ENCODE results near the gene KCNC2.

KCNC2 gene

GRCh38 chr12:75065482-75065881 is 144.2 kb downstream of the KCNC2 start:
- no peak overlapping the region for H3K27ac ChIP-seq
- ChIA-PET CTCF (no interaction called here), POLR2A (ENCODE audit: low non-redundant PET) (no interaction called here)
- no peak for TF ChIP-seq CTCF (conservative IDR thresholded peaks at IDR 0.05; ENCODE audit: low read depth)
- DNase-seq (ENCODE audit: low spot score), result no peak

GRCh38 chr12:75062691-75063090 is 146.9 kb downstream of the KCNC2 start:
- TF ChIP-seq CTCF (conservative IDR thresholded peaks at IDR 0.05; ENCODE audit: low read depth), result no peak
- ChIA-PET CTCF (no interaction called here), POLR2A (ENCODE audit: low non-redundant PET) (no interaction called here)
- no peak overlapping the region for H3K27ac ChIP-seq
- no peak for DNase-seq (ENCODE audit: low spot score)

- TF ChIP-seq CTCF (conservative IDR thresholded peaks at IDR 0.05; ENCODE audit: low read depth), result no peak
- POLR2A ChIA-PET (ENCODE audit: low non-redundant PET), result no interaction called here
- no peak for DNase-seq (ENCODE audit: low spot score)
- CTCF ChIA-PET, result no interaction called here
- no peak overlapping the region for H3K27ac ChIP-seq
These were observed 151.4 kb downstream of the KCNC2 start for GRCh38 chr12:75058228-75058627.

GRCh38 chr12:75048767-75049166 is 160.9 kb downstream of the KCNC2 start:
- no peak overlapping the region for H3K27ac ChIP-seq
- no peak for DNase-seq (ENCODE audit: low spot score)
- POLR2A ChIA-PET (ENCODE audit: low non-redundant PET), result no interaction called here
- CTCF ChIA-PET, result no interaction called here
- TF ChIP-seq CTCF (conservative IDR thresholded peaks at IDR 0.05; ENCODE audit: low read depth), result no peak

- ChIA-PET POLR2A (ENCODE audit: low non-redundant PET) (no interaction called here), CTCF (no interaction called here)
- no peak overlapping the region for H3K27ac ChIP-seq
- DNase-seq (ENCODE audit: low spot score), result no peak
- TF ChIP-seq CTCF (conservative IDR thresholded peaks at IDR 0.05; ENCODE audit: low read depth), result no peak
These were observed 161.6 kb downstream of the KCNC2 start for GRCh38 chr12:75047885-75048525.

- ChIA-PET POLR2A (ENCODE audit: low non-redundant PET) (no interaction called here), CTCF (interaction anchor here (0.6 kb wide), 1 partner anchor 77 kb away, joined by 3 read pairs; no protein-coding TSS in a partner anchor)
- no peak for TF ChIP-seq CTCF (conservative IDR thresholded peaks at IDR 0.05; ENCODE audit: low read depth)
- no peak overlapping the region for H3K27ac ChIP-seq
- DNase-seq (ENCODE audit: low spot score), result no peak
These were observed 167.5 kb downstream of the KCNC2 start for GRCh38 chr12:75042125-75042524.
